K562 (cell line): ENCODE results near the gene RTF1. TPM values are rescaled to one million over a fixed set of nuclear protein-coding genes. Genes with fewer than 3 reads are reported as not detected.

Experiments
- ATAC-seq: fragments of 200-7000 bp; cut with Tn5 transposase; 3 replicates; pipeline ENCODE4 v1.9.1; 2020; ENCODE audit warnings: moderate library complexity
- BruUV-seq: library from RNA; stranded (reverse); fragments of 400-500 nt; replicated peaks from 2 replicates; lab custom pipeline; 2021; lab: Mats Ljungman, UMichigan
- CTCF ChIA-PET: fragments of 300-600 bp; formaldehyde crosslinking; extraction: SDS; loops from one replicate; lab custom pipeline; 2021; ENCODE audit warnings: low intra/inter-chr PET ratio; lab: Yijun Ruan, JAX
- POLR2A ChIA-PET: fragments of 300-600, 350-650 bp; sonication (Branson Sonifier 250); formaldehyde crosslinking; extraction: SDS; loops from one replicate; lab custom pipeline; 2021; ENCODE audit warnings: antibody characterized with exemption, inconsistent platforms; lab: Yijun Ruan, JAX
- DNase-seq, 4 experiments: peaks; one replicate each; pipeline versions ENCODE4 v3.0.0 to v3.0.0-alpha.2; 2011 to 2018; ENCODE audit warnings: low spot score in 3 of 4, mixed read lengths in 3 of 4; ENCODE audit errors: extremely low read depth in 1 of 4
- FAIRE-seq: peaks from 2 replicates; lab custom pipeline; 2011; peaks lifted over from hg19 to GRCh38; lab: Jason Lieb, UNC
- H2AFZ ChIP-seq: 2 replicates; pipeline ENCODE4 v1.6.0; 2011; ENCODE audit warnings: low read depth, low read length, control low read depth, inconsistent platforms
- H3K27ac ChIP-seq: fragments of 200-600 bp; 3 replicates; pipeline ENCODE4 v1.8.0; 2011; ENCODE audit warnings: low read depth, mild to moderate bottlenecking, control low read depth, inconsistent platforms, low read length, moderate library complexity, mixed read lengths; ENCODE audit errors: extremely low read depth
- H3K27me3 ChIP-seq, 2 experiments: fragments of 300-600 bp in 1 of 2; 2 replicates in 1 of 2; 3 replicates in 1 of 2; pipeline versions ENCODE4 v1.6.0 to v1.8.0; 2011; ENCODE audit warnings: inconsistent platforms in 2 of 2, low read length in 2 of 2, mild to moderate bottlenecking in 1 of 2, mixed read lengths in 1 of 2, moderate library complexity in 1 of 2; ENCODE audit not compliant: control insufficient read depth in 2 of 2, insufficient read depth in 2 of 2
- H3K36me3 ChIP-seq: fragments of 300-600 bp; 3 replicates; pipeline ENCODE4 v1.8.0; 2011; ENCODE audit warnings: mild to moderate bottlenecking, low read length, inconsistent platforms; ENCODE audit not compliant: control insufficient read depth, insufficient read depth
- H3K4me1 ChIP-seq, 2 experiments: fragments of 200-600 bp in 1 of 2; replicated peaks in 1 of 2; 2 replicates in 1 of 2; 3 replicates in 1 of 2; pipeline versions ENCODE4 v1.5.1 to v1.8.0; 2011; ENCODE audit warnings: inconsistent platforms in 2 of 2, low read length in 2 of 2, mild to moderate bottlenecking in 1 of 2, mixed read lengths in 1 of 2, moderate library complexity in 1 of 2; ENCODE audit not compliant: control insufficient read depth in 2 of 2, insufficient read depth in 2 of 2
- H3K4me2 ChIP-seq: 2 replicates; pipeline ENCODE4 v1.6.1; 2011; ENCODE audit warnings: low read length, control low read depth, inconsistent platforms, mixed read lengths; ENCODE audit not compliant: insufficient read depth
- H3K4me3 ChIP-seq: fragments of 200-600 bp; sonication (generic), shearing (Covaris generic); 2 replicates; pipeline ENCODE4 v1.5.1; 2016; ENCODE audit warnings: control low read depth, inconsistent platforms
- H3K79me2 ChIP-seq: fragments of 200-600 bp; 3 replicates; pipeline ENCODE4 v1.8.0; 2011; ENCODE audit warnings: low read length, inconsistent platforms; ENCODE audit not compliant: control insufficient read depth, insufficient read depth
- H3K9ac ChIP-seq, 2 experiments: 2 replicates each; pipeline versions ENCODE4 v1.6.0 to v1.6.1; 2011; ENCODE audit warnings: low read depth in 2 of 2, low read length in 2 of 2, control low read depth in 1 of 2, inconsistent platforms in 1 of 2, mild to moderate bottlenecking in 1 of 2, mixed read lengths in 1 of 2; ENCODE audit not compliant: insufficient read depth in 1 of 2
- H3K9me1 ChIP-seq: one replicate; pipeline ENCODE4 v1.6.0; 2011; ENCODE audit warnings: inconsistent platforms, mild to moderate bottlenecking, low read length, moderate library complexity; ENCODE audit not compliant: control insufficient read depth, insufficient read depth
- H3K9me3 ChIP-seq: replicated peaks from 2 replicates; pipeline ENCODE4 v1.5.1; 2011; ENCODE audit warnings: low read depth, low read length, inconsistent platforms; ENCODE audit not compliant: control insufficient read depth, insufficient read depth
- H4K20me1 ChIP-seq: replicated peaks from 2 replicates; pipeline ENCODE4 v1.6.1; 2011; ENCODE audit warnings: low read length, inconsistent platforms, mixed read lengths; ENCODE audit not compliant: control insufficient read depth, insufficient read depth
- ARID3B ChIP-seq: fragments of 250-450 bp; sonication (Bioruptor Pico); IDR thresholded peaks from 2 replicates; pipeline ENCODE4 v1.4.0; 2020; ENCODE audit warnings: borderline replicate concordance
- BCOR ChIP-seq: fragments of 450-650 bp; IDR thresholded peaks from 2 replicates; pipeline ENCODE4 v1.6.1; 2016
- EZH2 ChIP-seq: IDR thresholded peaks from 2 replicates; pipeline ENCODE4 v1.6.1; 2012; ENCODE audit warnings: low read depth, mild to moderate bottlenecking, inconsistent platforms, low read length, borderline replicate concordance
- HLTF ChIP-seq: fragments of 450-650 bp; IDR thresholded peaks from 2 replicates; pipeline ENCODE4 v1.6.1; 2016
- HMBOX1 ChIP-seq: sonication (generic); IDR thresholded peaks from 2 replicates; pipeline ENCODE4 v1.6.1; 2016
- IFI16 ChIP-seq: fragments of 250-450 bp; sonication (Bioruptor Pico); IDR thresholded peaks from 2 replicates; pipeline ENCODE4 v2.1.2; 2022; ENCODE audit warnings: mild to moderate bottlenecking, inconsistent platforms
- JUNB ChIP-seq: fragments of 450-650 bp; formaldehyde crosslinking; conservative IDR thresholded peaks from 2 replicates; pipeline ENCODE4 v1.4.0; 2020; ENCODE audit warnings: mild to moderate bottlenecking
- KDM2B ChIP-seq: fragments of 250-450 bp; sonication (Bioruptor Pico); IDR thresholded peaks from 2 replicates; pipeline ENCODE4 v1.8.0; 2021; ENCODE audit warnings: mild to moderate bottlenecking, moderate library complexity
- KDM5B ChIP-seq: fragments of 200-600 bp; sonication (generic); IDR thresholded peaks from 2 replicates; pipeline ENCODE4 v1.6.1; 2012; ENCODE audit warnings: low read depth, mild to moderate bottlenecking, moderate library complexity, low read length, control low read depth, inconsistent platforms; ENCODE audit not compliant: insufficient replicate concordance
- MXD1 ChIP-seq: fragments of 250-450 bp; sonication (Bioruptor Pico); IDR thresholded peaks from 2 replicates; pipeline ENCODE4 v1.8.0; 2021; ENCODE audit warnings: borderline replicate concordance, mild to moderate bottlenecking, moderate library complexity; ENCODE audit not compliant: poor library complexity, severe bottlenecking
- NFXL1 ChIP-seq: fragments of 450-650 bp; formaldehyde crosslinking; IDR thresholded peaks from 2 replicates; pipeline ENCODE4 v1.4.0; 2021; ENCODE audit warnings: mild to moderate bottlenecking
- TCFL5 ChIP-seq: fragments of 250-450 bp; sonication (Bioruptor Pico); conservative IDR thresholded peaks from 2 replicates; pipeline ENCODE4 v1.6.1; 2021; ENCODE audit warnings: mild to moderate bottlenecking, moderate library complexity, matching md5 sums
- THAP12 ChIP-seq: fragments of 250-450 bp; sonication (Bioruptor Pico); IDR thresholded peaks from 2 replicates; pipeline ENCODE4 v1.9.0; 2021; ENCODE audit warnings: mild to moderate bottlenecking, inconsistent platforms
- ZNF146 ChIP-seq: IDR thresholded peaks from one replicate; pipeline ENCODE4 v1.6.1; 2018; ENCODE audit warnings: missing compliant biosample characterization; ENCODE audit not compliant: unreplicated experiment
- ZNF699 ChIP-seq: fragments of 250-450 bp; sonication (Bioruptor Pico); IDR thresholded peaks from 2 replicates; pipeline ENCODE4 v1.8.0; 2021; ENCODE audit warnings: mild to moderate bottlenecking, moderate library complexity; ENCODE audit not compliant: insufficient replicate concordance
- ZNF76 ChIP-seq: fragments of 250-450 bp; sonication (Bioruptor Pico); IDR thresholded peaks from 2 replicates; pipeline ENCODE4 v1.4.0; 2020; ENCODE audit warnings: mild to moderate bottlenecking, moderate library complexity, borderline replicate concordance
- WGBS: fragments of 100-300 bp; shearing (Covaris generic); methylation state at CpG from one replicate; pipeline ENCODE4 v1.1.6; 2016; ENCODE audit warnings: low coverage, mixed read lengths; ENCODE audit not compliant: insufficient coverage; ENCODE audit errors: missing lambda C conversion rate; 5-methylcytosine and 5-hydroxymethylcytosine counted together
- in situ Hi-C: fragments of 300-500 bp; cut with MboI; formaldehyde crosslinking; loops from 4 replicates; pipeline ENCODE4 v1.15.0; 2018; ENCODE audit warnings: inconsistent platforms, mixed read lengths
- intact Hi-C: fragments of 100-400 bp; cut with micrococcal nuclease; formaldehyde crosslinking; loops from 2 replicates; pipeline ENCODE4 v1.14.2; 2022
- polyA plus RNA-seq, 8 experiments: library from polyadenylated mRNA; depleted of rRNA in 4 of 8; stranded (reverse) in 5 of 8; unstranded in 3 of 8; fragments of >200 nt; fragmentation: Nextera tagmentation in 2 of 8; fragmentation: Illumina TruSeq in 1 of 8; extraction: Ambion mirVana in 2 of 8; extraction: Trizol in 1 of 8; gene quantifications; 2 replicates each; pipeline versions ENCODE4 v1.2.1 to v1.2.3, GENCODE V29; 2011 to 2014; ENCODE audit warnings: inconsistent platforms in 1 of 8, missing spikeins in 1 of 8
- total RNA-seq, 7 experiments: library from RNA; depleted of rRNA in 6 of 7; stranded (reverse); fragments of >200 nt in 6 of 7; fragmentation: Illumina TruSeq in 2 of 7; extraction: Trizol in 2 of 7; gene quantifications; 2 replicates each; pipeline versions ENCODE4 v1.2.1 to v1.2.3, GENCODE V29; 2011 to 2021; ENCODE audit warnings: low replicate concordance in 1 of 7

The RTF1 gene
- total and polyA plus RNA-seq, 9 of the 15 experiments (the other 6 are each of a cell fraction or from before 2014, with no cell fraction given): 7.6 to 69.5 (median 31.5) TPM

- Histone ChIP-seq H2AFZ (no peak overlapping the region), H3K4me1 (peaks cover 3 to 5% of the 10 kb centered on the region in 2 experiments; a peak in 2 of 5 replicates)
- ATAC-seq (peak; percentile 37), FAIRE-seq (no peak)
- TF ChIP-seq HMBOX1 (no peak), ZNF76 (CRISPR knock-in tag) (no peak), KDM2B (CRISPR knock-in tag) (no peak), ARID3B (no peak), ZNF699 (CRISPR knock-in tag) (no peak), IFI16 (no peak), NFXL1 (CRISPR knock-in tag) (no peak), THAP12 (no peak), EZH2 (no peak), MXD1 (no peak), HLTF (no peak), KDM5B (no peak), BCOR (no peak), TCFL5 (CRISPR knock-in tag) (no peak), ZNF146 (CRISPR knock-in tag) (no peak), JUNB (no peak)
- TF ChIP-seq, all 486 proteins: peak for 0
- Histone ChIP-seq H3K36me3 (peaks cover 10% of the 10 kb centered on the region; the same call in 2 of the 3 replicates), H3K4me3 (no peak overlapping the region), H3K4me2 (no peak overlapping the region), H3K27me3 (no peaks in the 10 kb centered on the region), H3K9me1 (no peaks in the 10 kb centered on the region), H3K9ac (no peak overlapping the region), H3K9me3 (no peaks in the 10 kb centered on the region), H3K79me2 (peaks cover 61% of the 10 kb centered on the region), H3K27ac (peak overlapping the region; percentile 37; the same call in 2 of the 3 replicates), H4K20me1 (0 out of 2 replicates have a peak, but pooled peaks cover 5% of the 10 kb centered on the region)
- WGBS: 73% methylated on average over 10 of the region's 10 CpGs
- ChIA-PET CTCF (no interaction called here), POLR2A (interaction anchor here (0.5 to 1.3 kb wide), 5 partner anchors 9 to 198 kb away, joined by 3 to 5 read pairs (median 3); partner anchors contain the start of gene CHP1)
- BruUV-seq: no TSS peak
- intact Hi-C loops (no loop called here), in situ Hi-C loops (no loop called here)
- DNase-seq: no peak
Measured at GRCh38 chr15:41429003-41429890, 12.4 kb downstream of the RTF1 start.
